ENCODE measurements around the gene P2RY12.
A peak's percentile ranks its signal among the peaks of the same experiment; 100 is the strongest.

P2RY12 gene

DNA sequence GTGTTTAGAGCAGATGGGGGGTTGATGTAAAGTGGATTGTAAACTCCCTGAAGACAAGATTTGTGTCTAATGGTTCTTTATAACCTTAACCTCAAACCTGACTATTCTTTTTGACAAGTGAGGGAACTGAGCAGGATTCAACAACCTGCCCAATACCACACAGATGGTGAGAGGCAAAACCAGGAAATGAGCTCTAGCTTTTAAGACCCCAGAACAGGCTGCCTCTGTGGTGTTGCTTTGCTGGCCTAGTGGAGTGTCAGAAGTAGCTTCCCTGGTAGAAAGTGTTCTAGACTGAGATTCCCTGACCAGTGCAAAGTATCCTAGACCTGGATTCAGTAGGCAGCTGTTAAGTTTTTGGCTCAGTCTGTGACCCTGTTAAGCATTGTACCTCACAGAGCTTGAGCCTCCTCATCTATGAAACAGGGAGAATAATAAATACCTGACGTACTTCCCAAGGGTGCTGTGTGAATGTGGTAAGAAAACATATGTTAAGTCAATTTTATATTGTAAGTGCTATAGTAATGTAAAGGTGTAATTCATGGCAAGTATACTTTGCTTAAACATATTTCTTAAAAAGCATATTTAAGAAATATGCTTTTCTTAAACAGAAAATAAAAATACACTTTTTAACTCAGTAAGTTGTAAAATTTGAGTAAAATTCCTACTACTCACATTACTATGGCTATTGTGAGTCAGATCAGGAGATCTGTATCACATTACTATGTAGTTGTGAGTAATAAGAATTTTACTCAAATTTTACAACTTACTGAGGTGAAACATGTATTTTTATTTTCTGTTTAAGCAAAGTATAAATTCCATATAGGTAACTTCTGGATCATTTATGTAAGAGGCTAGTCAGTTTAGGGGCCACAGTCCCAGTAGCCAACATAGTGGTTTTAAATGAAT lies 76.7 kb downstream of the P2RY12 start:
- no peak for DNase-seq (ENCODE audit: low read depth in 1 of 2, low spot score in 1 of 2)

GRCh38 chr3:151307131-151307530 lies 77.4 kb downstream of the P2RY12 start:
- DNase-seq (ENCODE audit: low read depth in 1 of 2, low spot score in 1 of 2) = no peak

GRCh38 chr3:151306168-151306810 lies 78.3 kb downstream of the P2RY12 start:
- no peak for DNase-seq (ENCODE audit: low read depth in 1 of 2, low spot score in 1 of 2)

- DNase-seq (ENCODE audit: low read depth in 1 of 2, low spot score in 1 of 2) = no peak
Measured at GRCh38 chr3:151305775-151306151, 78.8 kb downstream of the P2RY12 start.

- DNase-seq (ENCODE audit: low read depth in 1 of 2, low spot score in 1 of 2) = peak in 1 of 2 donors; percentile 46
Measured at GRCh38 chr3:151305060-151305774, 79.3 kb downstream of the P2RY12 start.

- DNase-seq (ENCODE audit: low read depth in 1 of 2, low spot score in 1 of 2) = no peak
Measured at GRCh38 chr3:151303751-151304150, 80.8 kb downstream of the P2RY12 start.

DNA sequence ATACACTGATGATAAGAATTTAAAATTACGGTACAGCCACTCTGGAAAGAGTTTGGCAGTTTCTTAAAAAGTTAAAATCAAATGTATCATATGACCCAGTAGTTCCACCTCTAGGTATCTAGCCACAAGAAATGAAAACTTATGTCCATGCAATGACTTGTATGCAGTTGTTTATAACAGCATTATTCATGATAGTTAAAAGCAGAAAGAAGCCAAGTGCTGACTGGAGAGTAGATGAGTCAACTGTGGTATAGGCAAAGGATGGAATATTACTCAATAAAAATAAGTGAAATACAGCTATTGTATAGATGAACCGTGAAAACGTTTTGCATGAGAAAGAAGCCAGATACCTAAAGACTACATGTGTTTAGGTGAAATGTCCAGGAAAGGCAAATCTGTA lies 82.8 kb downstream of the P2RY12 start:
- no peak for DNase-seq (ENCODE audit: low read depth in 1 of 2, low spot score in 1 of 2)

- DNase-seq (ENCODE audit: low read depth in 1 of 2, low spot score in 1 of 2) = no peak
Measured at GRCh38 chr3:151300539-151300938, 84.0 kb downstream of the P2RY12 start.

- DNase-seq (ENCODE audit: low read depth in 1 of 2, low spot score in 1 of 2) = no peak
Measured at GRCh38 chr3:151299006-151299405, 85.5 kb downstream of the P2RY12 start.

DNA sequence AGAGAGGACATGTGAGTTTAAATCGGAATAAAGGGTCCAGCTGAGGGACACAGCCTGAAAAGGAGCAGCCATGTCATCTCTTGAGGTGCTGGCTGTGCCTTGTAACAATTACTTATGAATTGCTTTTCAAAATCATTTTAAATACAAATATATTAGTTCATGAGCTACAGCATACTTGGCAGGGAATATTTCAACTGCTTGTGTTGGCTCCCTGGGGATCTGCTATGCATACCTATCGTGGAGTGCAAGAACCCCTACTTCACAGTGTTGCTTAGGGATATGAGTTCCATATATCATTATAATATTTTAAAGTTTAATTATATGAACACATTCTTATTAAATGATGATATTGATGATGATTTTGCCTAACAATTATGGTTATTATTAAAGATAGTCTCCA lies 87.1 kb downstream of the P2RY12 start:
- no peak for DNase-seq (ENCODE audit: low read depth in 1 of 2, low spot score in 1 of 2)

DNA sequence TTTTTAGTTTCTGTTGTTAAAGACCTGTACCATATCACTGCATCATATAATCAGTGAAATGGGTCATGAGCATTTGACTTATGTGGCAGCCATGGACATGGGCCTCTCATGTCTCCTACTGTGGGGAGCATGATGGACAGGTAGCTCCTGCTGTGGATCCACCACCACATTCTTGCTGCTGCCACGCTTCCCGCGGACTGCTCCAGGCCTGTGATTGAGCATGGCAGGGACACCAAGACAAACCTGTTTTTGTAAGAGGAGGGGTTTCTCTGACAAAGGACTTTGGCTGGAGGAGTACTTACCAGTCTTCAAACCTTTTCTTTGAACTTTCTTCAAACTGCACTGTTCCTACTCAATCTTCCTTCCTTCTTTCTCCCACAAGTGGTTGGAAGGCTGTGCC lies 88.3 kb downstream of the P2RY12 start:
- no peak for DNase-seq (ENCODE audit: low read depth in 1 of 2, low spot score in 1 of 2)

DNA sequence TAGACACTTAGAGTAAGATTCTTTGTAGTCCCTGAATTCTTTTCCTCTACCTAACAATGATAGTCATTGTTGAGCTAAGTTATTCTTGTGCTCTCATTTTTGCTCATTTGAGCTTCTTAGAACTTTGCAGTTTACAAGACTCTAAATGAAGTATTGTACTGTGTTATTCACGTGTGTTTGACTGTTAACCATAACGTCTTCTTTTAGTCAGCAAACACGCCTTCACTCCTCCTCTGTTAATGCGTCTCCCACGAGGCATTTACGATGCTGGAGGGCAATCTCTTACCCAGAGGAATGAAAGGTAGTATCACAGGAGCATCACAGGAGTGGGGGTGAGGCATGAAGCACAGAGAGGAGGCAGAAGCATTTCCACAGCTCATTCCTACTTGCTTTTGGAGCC lies 91.4 kb downstream of the P2RY12 start:
- DNase-seq (ENCODE audit: low read depth in 1 of 2, low spot score in 1 of 2) = no peak

- no peak for DNase-seq (ENCODE audit: low read depth in 1 of 2, low spot score in 1 of 2)
Measured at GRCh38 chr3:151290673-151291072, 93.9 kb downstream of the P2RY12 start.

GRCh38 chr3:151289445-151289844 lies 95.1 kb downstream of the P2RY12 start:
- DNase-seq (ENCODE audit: low read depth in 1 of 2, low spot score in 1 of 2) = no peak

Measured in activated CD4-positive, alpha-beta T cell treated with anti-CD3 and anti-CD28 coated beads, Interleukin-2, amount 50 U/mL, for 24 hours (primary cell).